Erythroblast (primary cell): ENCODE data around the gene LIF.

Source experiments
- GATA1 ChIP-seq: IDR thresholded peaks from 2 replicates; pipeline ENCODE4 v1.6.1; 2011; ENCODE audit warnings: low read depth, mild to moderate bottlenecking, control low read depth, low read length, moderate library complexity
- POLR2A ChIP-seq: IDR thresholded peaks from 2 replicates; pipeline ENCODE4 v1.6.1; 2011; ENCODE audit warnings: mild to moderate bottlenecking, low read length

- no peak for TF ChIP-seq POLR2A
- TF ChIP-seq GATA1: no peak
Observed at GRCh38 chr22:30212996-30213441, 33.5 kb downstream of the LIF start.
